Activated CD4-positive, alpha-beta T cell treated with anti-CD3 and anti-CD28 coated beads, Interleukin-2, Interleukin-4, amounts not matched to agents 100 ng/mL and 50 ng/mL, durations not matched to agents 16 hours and 8 hours (primary cell): ENCODE data around the gene TMEM250.
A peak's percentile ranks its signal among the peaks of the same experiment; 100 is the strongest.
"Not testable (repeated sequence)": the region's sequence is repeated elsewhere in the genome, so short reads cannot be mapped to it uniquely, and the experiment has no call there.

Experiments
- DNase-seq: peaks from one replicate; pipeline ENCODE4 v3.0.0-alpha.2; 2020; ENCODE audit warnings: low spot score

Gene TMEM250

DNA sequence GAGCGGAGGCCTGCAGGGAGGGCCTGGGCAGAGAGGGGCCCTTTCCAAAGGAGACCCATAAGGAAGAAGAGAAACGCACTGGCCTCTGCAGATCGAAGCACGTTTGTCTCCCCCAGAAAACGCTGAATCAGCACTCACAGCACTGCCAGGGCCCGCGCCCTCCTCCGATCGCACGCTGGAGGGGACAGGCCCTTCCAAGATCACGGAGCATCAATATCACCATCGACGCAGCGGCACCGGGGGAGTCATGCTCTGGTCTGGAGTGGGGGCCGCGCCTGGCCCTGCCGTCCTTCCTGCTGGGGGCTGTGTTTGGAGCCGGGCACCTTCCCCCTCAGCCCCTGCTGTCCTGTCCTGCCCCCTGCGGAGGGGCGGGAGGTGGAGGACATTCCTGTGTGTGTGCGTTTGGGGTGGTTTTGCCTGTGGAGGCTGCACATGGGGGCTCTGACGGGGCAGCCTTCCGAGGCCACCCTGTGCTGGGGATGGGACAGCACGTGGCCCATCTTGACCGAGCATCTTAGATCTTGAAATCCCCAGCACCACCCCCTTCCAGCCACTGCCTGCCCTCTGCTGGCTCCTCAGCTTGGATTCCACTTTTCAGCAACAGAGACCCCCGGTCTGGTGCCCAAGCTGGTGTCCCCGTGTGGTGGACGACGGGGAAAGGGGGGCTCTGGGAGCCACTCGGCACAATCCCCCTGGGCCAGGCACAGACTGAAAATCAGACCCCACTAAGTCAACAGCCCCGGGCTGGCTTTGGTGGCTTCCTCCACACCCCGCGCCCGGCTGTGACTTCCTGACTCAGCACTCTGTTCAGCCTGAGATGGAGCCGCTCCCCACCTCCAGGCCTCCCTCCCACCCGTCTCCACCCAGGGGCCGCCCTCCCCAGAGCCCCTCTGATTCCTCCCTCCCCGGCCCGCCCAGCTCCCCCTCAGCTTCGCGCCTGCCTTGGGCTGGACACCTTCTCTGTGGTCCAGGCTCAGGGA lies 8.3 kb downstream of the TMEM250 start:
- DNase-seq, result peak; percentile 43

DNA sequence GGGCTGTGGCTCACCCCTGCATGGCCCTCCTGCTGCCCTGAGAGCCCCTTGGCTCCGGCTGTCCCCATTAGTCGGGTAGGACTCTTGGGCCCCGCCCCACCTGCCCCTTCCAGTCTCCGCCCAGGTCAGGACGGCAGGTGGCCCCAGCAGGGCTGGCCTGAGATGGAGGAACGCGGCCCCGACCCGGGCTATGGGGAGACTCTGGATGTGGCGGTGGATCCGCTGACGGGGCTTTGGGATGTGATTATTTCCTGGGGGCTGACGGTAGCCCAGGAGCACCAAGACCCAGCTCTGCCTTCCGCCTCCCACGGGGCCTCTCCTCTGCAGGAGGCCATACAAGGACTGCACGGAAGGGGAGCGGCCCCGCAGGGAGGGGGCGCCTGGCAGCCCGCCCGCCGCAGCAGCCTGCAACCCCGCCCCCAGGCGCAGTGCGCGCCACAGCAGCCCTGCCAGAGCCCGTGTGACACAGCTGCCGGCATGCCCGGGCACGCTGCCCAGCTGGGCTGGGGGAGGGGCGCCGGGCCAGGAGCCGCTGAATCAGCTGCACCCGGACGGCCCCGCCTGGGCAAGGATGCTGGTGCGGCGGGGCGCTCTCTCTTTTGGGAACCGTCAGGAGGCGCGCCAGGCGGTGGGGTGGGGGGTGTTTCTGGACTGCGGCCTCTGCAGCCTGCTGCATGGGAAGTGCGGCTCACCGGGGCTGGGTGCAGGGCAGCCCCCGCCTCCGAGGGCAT lies 9.2 kb downstream of the TMEM250 start:
- peak; percentile 95 for DNase-seq

DNA sequence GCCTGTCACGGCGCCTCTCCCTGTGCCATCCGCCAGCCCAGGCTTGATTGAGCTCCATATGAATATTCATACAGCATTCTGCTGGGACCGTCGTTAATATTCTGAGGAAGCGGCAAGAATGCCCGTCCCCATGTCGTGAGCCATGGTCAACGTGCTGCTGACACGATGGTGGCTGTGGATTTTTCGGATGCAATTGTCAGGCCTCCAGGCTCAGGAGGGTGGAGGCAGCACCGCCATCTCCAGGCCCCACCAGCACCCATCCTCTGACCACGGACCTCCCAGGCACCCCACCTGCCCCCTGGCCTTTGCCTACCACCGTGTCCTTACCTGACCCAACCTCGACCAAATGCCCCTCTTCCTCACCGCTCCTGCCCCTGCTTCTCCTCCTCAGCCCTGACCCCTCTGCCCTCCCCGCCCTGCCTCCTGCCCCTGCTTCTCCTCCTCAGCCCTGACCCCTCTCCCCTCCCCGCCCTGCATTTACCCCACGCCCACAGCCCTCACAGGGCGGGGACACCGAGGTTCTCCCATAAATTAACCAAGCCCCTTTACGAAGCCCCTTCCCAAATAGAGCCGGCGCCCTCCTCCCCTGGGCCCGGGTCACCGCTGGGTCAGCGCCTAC lies 9.9 kb downstream of the TMEM250 start:
- DNase-seq, result no peak

DNA sequence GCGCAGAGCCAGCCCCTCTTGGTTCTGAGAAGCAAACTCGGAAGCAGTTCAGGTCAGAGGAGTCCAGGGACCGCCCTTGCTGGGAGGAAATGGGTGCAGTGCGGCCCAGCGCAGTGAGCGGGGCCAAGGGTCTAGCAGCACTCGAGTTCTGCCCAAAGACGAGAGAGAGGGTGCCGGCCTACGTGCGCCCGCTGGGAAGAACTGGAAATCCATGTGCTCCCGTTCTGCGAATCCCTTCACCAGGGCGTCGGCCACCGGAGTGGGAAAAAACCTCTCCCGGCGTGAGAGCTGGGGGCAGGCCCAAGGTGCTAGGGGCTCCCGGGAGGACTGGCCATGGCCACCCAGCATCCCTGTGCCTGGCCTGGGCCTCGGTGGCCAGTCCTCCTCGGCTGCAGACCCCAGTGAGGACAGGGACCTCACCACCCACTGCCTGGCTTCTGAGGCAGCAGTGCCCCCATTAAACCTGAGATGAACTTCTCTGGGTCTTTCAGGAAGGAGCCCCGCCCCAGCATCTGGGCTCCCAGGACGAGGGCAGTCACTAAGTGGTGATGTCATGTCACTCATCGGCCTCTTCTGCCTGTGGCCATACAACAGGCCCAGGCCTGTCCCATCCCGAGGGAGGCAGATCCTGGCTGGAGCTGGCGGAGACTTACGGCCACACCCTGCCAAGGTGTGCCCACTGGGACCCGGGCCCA lies 10.6 kb downstream of the TMEM250 start:
- no peak for DNase-seq

DNA sequence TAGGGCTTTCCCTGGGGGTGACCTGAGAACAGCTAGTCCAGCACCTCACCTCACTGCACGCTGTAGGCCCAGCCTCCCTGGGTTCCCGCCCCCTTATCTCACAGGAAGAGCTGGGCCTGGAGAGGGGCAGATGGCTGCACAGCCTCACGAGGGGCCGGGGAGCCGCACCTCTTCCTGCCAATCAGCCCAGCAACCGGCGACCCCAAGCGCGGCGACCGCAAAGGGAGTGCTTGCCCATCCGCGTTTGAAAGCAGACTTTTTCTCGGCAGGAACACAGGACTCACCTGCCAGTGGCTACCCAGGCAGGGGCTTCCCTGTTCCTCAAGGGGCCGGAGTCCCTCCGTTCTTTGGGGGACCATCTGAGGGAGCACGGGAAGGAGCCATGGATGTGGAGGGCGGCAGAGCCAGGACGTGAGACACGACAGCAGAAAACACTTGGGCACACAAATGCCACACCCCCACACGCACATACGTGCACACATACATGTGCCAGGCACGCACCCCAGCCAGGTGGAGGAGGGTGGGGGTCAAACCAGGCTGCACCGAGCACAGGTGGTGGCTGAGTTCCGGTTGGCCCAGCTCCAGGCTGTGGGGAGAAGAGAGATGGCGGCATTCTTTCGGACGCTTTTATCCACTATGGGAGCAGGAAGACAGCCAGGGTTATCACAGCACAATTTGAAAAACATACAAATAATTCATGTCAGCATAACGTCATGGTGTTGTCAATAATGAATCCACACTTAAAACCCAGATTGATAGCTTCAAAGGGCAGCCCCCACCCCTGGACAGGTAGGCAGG lies 11.3 kb downstream of the TMEM250 start:
- DNase-seq, result peak; percentile 58

GRCh38 chr9:136105398-136106135 lies 13.1 kb downstream of the TMEM250 start:
- DNase-seq, result no peak

GRCh38 chr9:136104916-136105315 lies 13.8 kb downstream of the TMEM250 start:
- no peak for DNase-seq

- no peak for DNase-seq
Measured at GRCh38 chr9:136104488-136104800, 14.2 kb downstream of the TMEM250 start.

- DNase-seq, result no peak
Measured at GRCh38 chr9:136103651-136104487, 14.8 kb downstream of the TMEM250 start.

DNA sequence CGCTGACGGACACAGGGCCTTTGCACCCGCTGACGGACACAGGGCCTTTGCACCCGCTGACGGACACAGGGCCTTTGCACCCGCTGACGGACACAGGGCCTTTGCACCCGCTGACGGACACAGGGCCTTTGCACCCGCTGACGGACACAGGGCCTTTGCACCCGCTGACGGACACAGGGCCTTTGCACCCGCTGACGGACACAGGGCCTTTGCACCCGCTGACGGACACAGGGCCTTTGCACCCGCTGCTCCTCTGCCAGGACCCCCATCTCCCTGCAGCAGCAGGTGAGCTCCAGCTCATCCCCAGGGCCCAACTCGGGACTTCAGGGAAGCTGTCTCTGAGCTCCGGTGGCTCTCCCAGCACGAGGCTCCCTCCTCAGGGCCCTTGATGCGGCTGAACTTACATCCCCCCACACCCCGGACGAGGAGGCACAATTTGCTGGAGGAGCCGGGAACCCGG lies 17.0 kb downstream of the TMEM250 start:
- DNase-seq, result not testable (repeated sequence)

- no peak for DNase-seq
Measured at GRCh38 chr9:136100700-136101614, 17.7 kb downstream of the TMEM250 start.

- no peak for DNase-seq
Measured at GRCh38 chr9:136099542-136099941, 19.1 kb downstream of the TMEM250 start.

GRCh38 chr9:136098844-136099243 lies 19.8 kb downstream of the TMEM250 start:
- DNase-seq, result no peak

GRCh38 chr9:136098210-136098609 lies 20.5 kb downstream of the TMEM250 start:
- no peak for DNase-seq

DNA sequence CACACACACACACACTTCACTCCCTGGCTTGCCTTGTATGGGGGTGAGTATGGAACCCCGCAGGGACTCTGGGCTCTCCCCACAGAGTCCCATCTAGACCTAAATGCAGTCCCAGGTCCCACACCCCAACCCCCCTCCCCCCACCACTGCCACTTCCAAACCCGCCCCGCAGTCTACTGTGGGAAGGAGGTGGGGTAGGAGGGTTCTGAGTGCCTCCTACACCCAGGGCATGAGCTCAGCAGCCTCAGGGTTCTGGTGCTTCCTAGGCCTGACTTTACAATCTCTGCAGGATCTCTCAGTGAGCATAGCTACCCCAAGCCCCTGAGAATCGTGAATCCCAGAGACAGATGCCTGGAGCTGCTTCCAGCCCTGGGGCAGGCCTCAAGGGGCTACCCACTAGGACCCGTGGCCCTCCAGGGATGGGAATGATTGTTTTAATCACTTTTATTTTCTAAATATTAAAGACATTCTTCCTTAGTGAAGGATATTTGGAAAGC lies 22.1 kb downstream of the TMEM250 start:
- DNase-seq, result no peak

DNA sequence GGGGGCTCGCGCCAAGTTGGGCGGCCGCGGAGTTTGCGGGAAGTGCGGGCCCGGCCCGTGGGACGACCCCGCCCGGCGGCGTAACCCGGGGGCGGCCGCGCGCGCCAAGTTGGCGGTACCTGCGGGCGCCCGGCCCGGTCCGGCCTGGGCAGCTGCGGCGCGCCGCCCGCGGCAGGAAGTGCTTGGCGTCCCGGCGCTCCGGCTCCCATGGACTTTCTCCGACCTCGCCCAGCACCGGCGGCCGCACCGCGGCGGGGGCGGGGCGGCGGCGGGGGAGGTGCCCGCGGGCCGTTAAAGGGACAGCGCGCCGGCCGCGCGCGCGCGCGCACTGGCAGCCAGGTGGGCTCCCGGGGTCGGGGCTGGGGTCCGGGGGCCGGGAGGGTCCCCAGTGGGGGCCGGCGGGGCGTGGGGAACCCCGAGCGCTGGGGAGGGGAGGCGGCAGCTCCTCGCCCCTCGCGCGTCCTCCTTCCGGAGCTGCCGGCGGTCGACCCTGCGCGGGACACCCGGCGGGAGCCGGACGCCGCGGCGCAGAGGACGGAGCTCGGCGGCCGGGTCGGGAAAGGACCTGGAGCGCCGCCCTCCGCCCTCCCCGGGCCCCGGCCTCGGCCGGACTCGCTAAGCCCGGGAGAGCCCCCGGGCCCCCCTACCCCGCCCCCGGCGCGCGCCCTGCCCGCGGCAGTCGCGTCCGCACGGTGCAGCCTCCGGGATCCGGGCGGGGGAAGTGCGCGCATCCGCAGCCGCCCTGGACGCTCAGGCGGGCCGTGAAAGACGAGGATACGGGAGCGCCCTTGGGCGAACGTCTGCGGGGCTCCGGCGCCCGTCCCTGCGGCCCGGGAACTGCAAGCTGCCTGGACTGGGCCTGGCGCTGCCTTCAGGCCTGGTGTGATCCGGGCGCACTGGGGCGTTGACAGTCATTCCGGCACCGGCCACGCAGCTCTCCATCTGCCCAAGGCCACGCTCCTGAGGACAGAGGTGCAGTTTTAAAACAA lies 23.3 kb downstream of the TMEM250 start, which contains the start of gene NACC2:
NACC2 (minus strand) TSS at position 220 of the 989 bp plus-strand sequence. CDS start 44,768 bp downstream, outside the sequence.
- no peak for DNase-seq
